RWPE2 (cell line): Measurements from ENCODE around the gene CUEDC2.

Source experiments
- ATAC-seq: fragments of 200-7000 bp; cut with Tn5 transposase; 3 replicates; pipeline ENCODE4 v1.9.1; 2021; ENCODE audit warnings: low read depth
- DNase-seq: peaks from one replicate; pipeline ENCODE4 v3.0.0-alpha.2; 2020; ENCODE audit warnings: low spot score
- H3K27ac ChIP-seq: fragments of 450-650 bp; 2 replicates; pipeline ENCODE4 v1.5.1; 2017; ENCODE audit warnings: mild to moderate bottlenecking; ENCODE audit not compliant: poor library complexity, severe bottlenecking
- H3K27me3 ChIP-seq: fragments of 250-450 bp; sonication (Bioruptor Pico); 2 replicates; pipeline ENCODE4 v1.5.1; 2021; ENCODE audit warnings: mild to moderate bottlenecking, moderate library complexity; ENCODE audit not compliant: insufficient read depth, poor library complexity, severe bottlenecking
- H3K36me3 ChIP-seq: fragments of 250-450 bp; sonication (Bioruptor Pico); 2 replicates; pipeline ENCODE4 v1.5.1; 2020; ENCODE audit warnings: low read depth, mild to moderate bottlenecking, moderate library complexity
- H3K4me1 ChIP-seq: fragments of 250-450 bp; sonication (Bioruptor Pico); 2 replicates; pipeline ENCODE4 v1.5.1; 2021; ENCODE audit warnings: mild to moderate bottlenecking, moderate library complexity; ENCODE audit not compliant: insufficient read depth, poor library complexity, severe bottlenecking
- H3K4me3 ChIP-seq: fragments of 250-450 bp; sonication (Bioruptor Pico); 2 replicates; pipeline ENCODE4 v1.5.1; 2021; ENCODE audit warnings: mild to moderate bottlenecking, moderate library complexity; ENCODE audit not compliant: severe bottlenecking
- H3K9me3 ChIP-seq: fragments of 250-450 bp; sonication (Bioruptor Pico); 2 replicates; pipeline ENCODE4 v1.5.1; 2021; ENCODE audit warnings: mild to moderate bottlenecking, moderate library complexity; ENCODE audit not compliant: severe bottlenecking
- TF ChIP-seq, protein P1 (sequence below): fragments of 450-650 bp; IDR thresholded peaks from one replicate; pipeline ENCODE4 v1.5.1; 2017; ENCODE audit warnings: mild to moderate bottlenecking, moderate library complexity; ENCODE audit not compliant: poor library complexity, severe bottlenecking

Gene CUEDC2

DNA sequence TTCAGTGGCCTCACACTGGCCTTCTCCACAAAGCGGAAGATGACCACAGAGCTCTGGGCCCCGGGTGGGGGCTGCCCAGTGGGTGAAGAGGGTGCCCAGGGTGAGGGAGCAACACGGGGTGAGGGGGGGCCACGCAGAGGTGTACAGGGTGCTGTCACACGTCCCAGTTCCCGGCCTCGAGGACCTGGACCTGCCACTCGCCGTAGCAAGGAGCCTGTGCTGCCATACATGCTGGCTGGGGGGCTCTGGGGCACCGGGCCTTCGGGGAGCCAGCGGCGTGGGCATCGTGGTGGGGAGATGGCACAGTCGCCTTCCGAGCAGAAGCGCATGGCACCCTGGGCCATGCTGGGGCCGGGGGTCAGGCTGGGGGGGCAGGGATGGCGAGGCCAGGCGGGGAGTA is 15.7 kb downstream of the CUEDC2 start:
- Histone ChIP-seq H3K4me1 (no peaks in the 10 kb centered on the region), H3K27ac (no peak overlapping the region), H3K27me3 (peaks cover 19% of the 10 kb centered on the region), H3K36me3 (no peaks in the 10 kb centered on the region), H3K9me3 (no peaks in the 10 kb centered on the region), H3K4me3 (no peak overlapping the region)
- TF ChIP-seq, protein P1, sequence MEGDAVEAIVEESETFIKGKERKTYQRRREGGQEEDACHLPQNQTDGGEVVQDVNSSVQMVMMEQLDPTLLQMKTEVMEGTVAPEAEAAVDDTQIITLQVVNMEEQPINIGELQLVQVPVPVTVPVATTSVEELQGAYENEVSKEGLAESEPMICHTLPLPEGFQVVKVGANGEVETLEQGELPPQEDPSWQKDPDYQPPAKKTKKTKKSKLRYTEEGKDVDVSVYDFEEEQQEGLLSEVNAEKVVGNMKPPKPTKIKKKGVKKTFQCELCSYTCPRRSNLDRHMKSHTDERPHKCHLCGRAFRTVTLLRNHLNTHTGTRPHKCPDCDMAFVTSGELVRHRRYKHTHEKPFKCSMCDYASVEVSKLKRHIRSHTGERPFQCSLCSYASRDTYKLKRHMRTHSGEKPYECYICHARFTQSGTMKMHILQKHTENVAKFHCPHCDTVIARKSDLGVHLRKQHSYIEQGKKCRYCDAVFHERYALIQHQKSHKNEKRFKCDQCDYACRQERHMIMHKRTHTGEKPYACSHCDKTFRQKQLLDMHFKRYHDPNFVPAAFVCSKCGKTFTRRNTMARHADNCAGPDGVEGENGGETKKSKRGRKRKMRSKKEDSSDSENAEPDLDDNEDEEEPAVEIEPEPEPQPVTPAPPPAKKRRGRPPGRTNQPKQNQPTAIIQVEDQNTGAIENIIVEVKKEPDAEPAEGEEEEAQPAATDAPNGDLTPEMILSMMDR = no peak
- no peak for ATAC-seq
- no peak for DNase-seq

DNA sequence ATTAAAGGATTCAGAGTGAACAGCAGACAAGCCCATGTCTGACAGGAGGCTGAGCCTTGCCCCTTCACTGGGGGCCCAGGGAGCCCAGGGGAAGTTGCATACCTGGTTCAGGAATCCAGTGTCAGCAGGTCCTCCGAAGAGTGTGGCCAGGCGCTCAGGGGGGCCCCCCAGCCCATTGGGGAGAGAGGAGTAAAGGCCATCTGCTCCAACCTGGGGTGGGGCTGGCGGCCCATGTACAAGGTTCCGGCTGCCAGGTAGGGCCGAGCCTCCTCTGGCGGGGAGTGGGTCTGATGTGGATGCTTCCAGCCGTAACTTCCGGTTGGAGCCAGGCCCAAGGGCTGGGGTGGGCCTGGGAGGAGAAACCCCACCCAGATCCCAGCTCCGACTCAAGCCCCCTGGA is 16.1 kb downstream of the CUEDC2 start:
- H3K36me3 ChIP-seq = no peaks in the 10 kb centered on the region
- H3K27me3 ChIP-seq = peaks cover 19% of the 10 kb centered on the region
- no peaks in the 10 kb centered on the region for H3K9me3 ChIP-seq
- TF ChIP-seq, protein P1 = no peak
- no peak for DNase-seq
- no peak overlapping the region for H3K27ac ChIP-seq
- no peak overlapping the region for H3K4me3 ChIP-seq
- no peaks in the 10 kb centered on the region for H3K4me1 ChIP-seq
- no peak for ATAC-seq

DNA sequence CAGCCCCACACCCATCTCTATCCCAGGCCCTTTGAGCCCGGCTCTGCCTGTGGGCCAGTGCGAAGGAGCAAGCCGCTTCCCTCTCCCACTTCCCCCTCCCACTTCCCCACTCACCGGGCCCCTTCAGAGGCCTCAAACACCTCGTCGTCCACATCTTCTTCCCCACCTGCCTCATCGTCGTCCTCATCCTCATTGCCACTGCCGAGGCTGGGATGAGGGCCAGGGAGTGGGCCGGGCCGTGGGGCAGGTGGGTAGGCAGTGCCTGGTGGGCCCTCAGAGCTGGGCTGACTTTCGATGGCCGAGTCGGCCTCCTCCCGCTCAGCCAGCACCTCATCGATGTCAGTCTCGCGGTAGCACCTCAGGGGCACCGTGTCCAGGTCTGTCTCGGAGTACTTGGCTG is 17.6 kb downstream of the CUEDC2 start:
- Histone ChIP-seq H3K36me3 (no peaks in the 10 kb centered on the region), H3K4me3 (no peak overlapping the region), H3K27me3 (peaks cover 33% of the 10 kb centered on the region), H3K4me1 (no peaks in the 10 kb centered on the region), H3K27ac (no peak overlapping the region), H3K9me3 (no peaks in the 10 kb centered on the region)
- TF ChIP-seq, protein P1 = no peak
- DNase-seq (no peak), ATAC-seq (no peak)

DNA sequence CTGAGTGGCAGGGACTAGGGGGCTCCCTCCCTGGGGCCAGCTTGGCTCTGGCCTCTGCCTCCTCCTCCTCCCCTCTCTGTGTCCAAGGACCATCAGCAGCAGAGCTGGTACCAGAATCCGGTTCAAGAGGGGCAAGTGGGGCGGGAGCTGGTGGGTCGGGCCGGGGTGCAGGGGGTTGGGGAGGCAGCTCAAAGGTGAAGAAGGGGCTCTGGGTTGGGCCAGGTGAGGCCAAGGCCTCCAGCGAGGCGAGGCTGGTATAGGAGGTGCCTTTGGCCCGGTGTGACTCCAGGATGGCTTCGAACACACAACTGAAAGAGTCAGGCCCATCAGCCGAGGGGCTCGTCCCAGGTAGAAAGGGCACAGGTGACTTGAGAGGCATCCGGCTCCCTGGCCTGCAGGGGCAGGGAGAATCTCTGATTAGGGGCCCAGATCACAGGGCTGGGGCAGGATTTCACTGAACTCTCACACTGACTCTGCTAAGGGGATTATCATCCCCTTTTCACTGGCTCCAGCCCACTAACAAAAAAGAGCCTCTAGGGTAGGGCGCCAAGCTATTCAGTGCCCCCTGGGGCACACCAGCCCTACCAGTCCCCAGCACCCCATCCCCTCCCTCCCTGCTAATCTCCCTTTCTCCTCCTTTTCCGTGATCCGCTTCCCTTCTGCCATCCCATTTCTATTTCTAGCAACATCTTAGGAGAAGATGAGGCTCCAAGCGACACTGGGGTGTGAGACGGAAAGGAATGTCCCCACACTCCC is 18.4 kb downstream of the CUEDC2 start:
- DNase-seq = no peak
- ATAC-seq = no peak
- Histone ChIP-seq H3K27me3 (peaks cover 36% of the 10 kb centered on the region), H3K36me3 (no peaks in the 10 kb centered on the region), H3K27ac (no peak overlapping the region), H3K9me3 (no peaks in the 10 kb centered on the region), H3K4me3 (no peak overlapping the region), H3K4me1 (no peaks in the 10 kb centered on the region)
- TF ChIP-seq, protein P1 = no peak

DNA sequence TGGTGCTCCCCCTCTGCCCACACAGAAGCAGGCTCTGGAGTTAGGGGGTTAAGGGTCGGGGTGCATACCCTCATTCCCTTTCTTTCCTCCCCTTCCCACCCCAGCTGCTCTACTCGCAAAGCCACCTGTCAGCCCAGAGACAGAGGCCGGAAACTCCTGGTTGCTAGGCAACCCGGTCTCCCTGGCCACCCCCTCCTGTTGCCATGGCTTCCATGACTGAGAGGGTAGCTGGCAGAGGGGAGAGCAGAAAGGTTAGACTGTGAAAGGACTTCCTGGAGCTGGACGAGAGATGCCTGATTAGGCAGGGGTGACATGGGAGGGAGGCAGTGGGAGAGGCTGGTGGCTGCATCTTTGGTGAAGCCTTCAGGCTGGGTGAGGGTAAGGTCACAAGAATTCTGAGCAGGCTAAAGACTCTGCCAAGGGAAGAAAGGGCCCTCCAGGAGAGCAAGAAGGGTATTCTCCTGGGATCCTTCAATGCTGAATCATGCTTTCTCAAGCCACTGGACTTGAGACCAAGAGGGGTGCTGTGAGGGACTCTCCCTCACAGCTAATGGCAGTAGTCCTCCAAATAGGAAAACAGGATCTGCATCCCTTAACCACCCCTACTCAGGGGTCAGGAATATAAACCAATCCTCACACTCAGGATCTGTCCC is 19.2 kb downstream of the CUEDC2 start:
- Histone ChIP-seq H3K4me1 (no peaks in the 10 kb centered on the region), H3K4me3 (no peak overlapping the region), H3K9me3 (no peaks in the 10 kb centered on the region), H3K27ac (no peak overlapping the region), H3K27me3 (peaks cover 41% of the 10 kb centered on the region), H3K36me3 (no peaks in the 10 kb centered on the region)
- ATAC-seq (no peak), DNase-seq (no peak)
- TF ChIP-seq, protein P1 = no peak
